SH-SY5Y (cell line): Measurements from ENCODE around the gene TMEM52B.

ENCODE experiments used
- GATA2 ChIP-seq: IDR thresholded peaks from 2 replicates; pipeline ENCODE4 v1.6.1; 2011; ENCODE audit warnings: mild to moderate bottlenecking, low read depth, low read length
- GATA3 ChIP-seq: IDR thresholded peaks from 2 replicates; pipeline ENCODE4 v1.6.1; 2011; ENCODE audit warnings: low read depth, mild to moderate bottlenecking, low read length, moderate library complexity

TMEM52B gene

GRCh38 chr12:10189653-10190052 lies 10.8 kb downstream of the TMEM52B start:
- TF ChIP-seq GATA2 (no peak), GATA3 (no peak)

DNA sequence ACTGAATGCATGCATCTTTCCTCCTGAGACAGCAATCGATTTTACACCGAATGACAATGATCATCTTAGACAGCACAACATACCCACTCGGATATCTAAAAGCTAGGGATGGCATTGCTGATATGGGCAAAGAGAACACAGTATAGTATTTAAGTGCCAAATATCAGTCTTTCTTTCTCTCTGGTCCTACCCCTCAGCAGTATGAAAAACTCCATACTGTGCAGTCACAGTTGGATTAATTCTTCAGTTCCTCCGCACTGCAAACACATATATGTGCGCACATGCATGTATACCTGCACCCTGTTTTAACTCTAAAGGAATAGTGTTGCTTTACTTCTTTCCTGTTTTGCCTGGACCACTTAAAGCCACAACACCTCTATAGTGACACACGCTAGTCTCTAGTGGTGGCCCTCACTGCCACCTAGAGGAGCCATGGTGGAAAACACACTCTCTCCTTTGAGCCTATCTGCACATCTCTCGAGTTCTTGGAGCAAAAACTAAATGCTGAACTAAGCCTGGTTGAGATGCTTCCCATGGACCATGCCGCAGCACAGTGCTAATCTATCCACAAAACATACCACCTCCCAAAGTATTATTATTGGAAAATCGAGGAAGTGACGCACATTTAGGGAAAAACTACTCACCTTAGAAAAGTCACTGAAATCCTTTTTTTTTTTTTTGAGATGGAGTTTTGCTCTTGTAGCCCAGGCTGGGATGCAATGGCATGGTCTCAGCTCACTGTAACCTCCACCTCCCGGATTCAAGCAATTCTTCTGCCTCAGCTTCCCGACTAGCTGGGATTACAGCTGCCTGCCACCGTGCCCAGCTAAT lies 11.9 kb downstream of the TMEM52B start:
- peak; percentile 23; the same call in 1 of the 2 replicates for TF ChIP-seq GATA3
- TF ChIP-seq GATA2 = peak; percentile 74

DNA sequence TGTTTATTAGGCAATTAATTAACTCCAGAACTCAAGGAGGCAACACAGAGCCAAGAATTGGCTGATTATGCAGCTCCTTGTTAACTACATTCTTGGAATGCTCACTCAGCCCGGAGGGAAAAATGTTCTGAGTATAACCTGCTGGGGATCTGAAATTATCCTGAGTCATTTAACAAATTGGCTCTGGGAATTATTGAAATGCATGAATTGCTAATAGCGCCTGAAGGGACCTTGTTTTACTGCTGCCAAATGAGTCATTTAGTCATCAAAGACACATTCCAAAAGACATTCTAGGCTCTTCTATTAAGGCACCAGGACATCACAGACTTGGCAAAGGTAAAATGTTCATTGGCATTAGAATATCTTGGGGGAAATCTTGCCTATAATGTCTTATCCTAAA lies 13.0 kb downstream of the TMEM52B start:
- TF ChIP-seq GATA2 = no peak
- no peak for TF ChIP-seq GATA3

- TF ChIP-seq GATA3 = no peak
- no peak for TF ChIP-seq GATA2
These were observed 15.4 kb downstream of the TMEM52B start for GRCh38 chr12:10194160-10194670.

DNA sequence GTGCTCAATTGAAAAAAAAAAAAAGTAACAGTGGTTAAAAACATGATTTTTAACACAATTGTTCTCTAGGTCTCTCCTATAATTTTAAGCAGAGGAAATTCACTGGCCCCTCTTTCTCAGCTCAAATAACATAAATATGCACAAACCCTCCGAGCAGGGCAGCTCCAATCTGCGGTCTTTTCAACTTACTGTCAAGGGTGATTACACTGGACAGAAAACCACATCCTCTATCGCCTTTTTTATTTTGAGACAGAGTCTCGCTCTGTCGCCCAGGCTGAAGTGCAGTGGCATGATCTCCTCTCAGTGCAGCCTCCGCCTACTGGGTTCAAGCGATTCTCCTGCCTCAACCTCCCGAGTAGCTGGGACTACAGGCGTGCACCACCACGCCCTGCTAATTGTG lies 17.4 kb downstream of the TMEM52B start:
- no peak for TF ChIP-seq GATA3
- TF ChIP-seq GATA2 = no peak

DNA sequence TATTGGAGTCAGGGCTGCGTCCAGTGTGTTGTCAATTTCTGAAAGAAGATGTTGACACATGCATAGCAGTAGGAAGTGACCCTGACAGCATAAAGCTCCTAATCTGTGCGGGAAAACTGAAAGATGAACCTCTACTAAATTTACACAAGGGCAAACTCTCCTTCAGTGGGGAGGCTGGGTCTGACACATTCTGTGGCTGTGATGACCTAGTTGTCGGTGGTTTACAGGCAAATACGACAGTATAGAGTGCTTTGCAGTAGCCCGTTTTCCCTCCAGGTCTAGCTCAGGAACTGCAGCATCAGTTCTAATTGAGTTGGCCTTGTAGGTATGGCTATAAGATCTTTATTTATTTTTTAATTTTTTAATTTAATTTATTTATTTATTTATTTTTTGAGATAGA lies 19.0 kb downstream of the TMEM52B start:
- TF ChIP-seq GATA3 (no peak), GATA2 (no peak)

- TF ChIP-seq GATA3 (no peak), GATA2 (no peak)
These were observed 26.5 kb downstream of the TMEM52B start for GRCh38 chr12:10205220-10205807.

- no peak for TF ChIP-seq GATA3
- no peak for TF ChIP-seq GATA2
These were observed 28.3 kb downstream of the TMEM52B start for GRCh38 chr12:10207136-10207535.

- TF ChIP-seq GATA3 (no peak), GATA2 (no peak)
These were observed 31.4 kb downstream of the TMEM52B start for GRCh38 chr12:10210225-10210624.

DNA sequence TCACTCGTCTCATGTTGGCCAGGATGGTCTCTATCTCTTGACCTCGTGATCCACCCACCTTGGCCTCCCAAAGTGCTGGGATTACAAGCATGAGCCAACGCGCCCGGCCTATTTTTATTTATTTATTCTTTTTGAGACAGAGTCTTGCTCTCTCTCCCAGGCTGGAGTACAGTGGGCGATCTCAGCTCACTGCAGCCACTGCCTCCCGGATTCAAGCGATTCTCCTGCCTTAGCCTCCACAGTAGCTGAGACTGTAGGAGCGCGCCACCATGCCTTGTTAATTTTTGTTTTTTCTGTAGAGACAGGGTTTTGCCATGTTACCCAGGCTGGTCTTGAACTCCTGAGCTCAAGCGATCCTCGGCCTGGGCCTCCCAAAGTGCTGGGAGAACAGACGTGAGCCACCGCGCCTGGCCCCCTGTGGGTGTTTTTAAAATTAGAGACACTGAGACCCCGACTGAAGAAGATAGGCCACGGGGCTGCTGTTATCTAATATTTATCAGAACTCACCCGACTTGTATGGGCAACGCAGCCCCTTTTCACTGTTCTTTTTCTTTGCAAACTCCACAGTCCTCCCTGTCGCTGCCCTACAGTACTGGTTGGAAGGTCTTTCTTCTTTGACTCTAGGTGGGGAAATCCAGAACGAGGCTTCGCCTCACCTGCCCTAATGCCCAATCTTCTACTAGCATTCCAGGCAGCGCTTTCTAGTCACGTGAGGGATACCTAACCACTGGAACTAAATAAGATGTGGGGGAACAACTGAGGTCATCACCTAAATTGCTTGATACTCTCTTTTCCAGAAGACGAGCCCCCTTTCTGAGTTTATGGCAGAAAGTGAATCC lies 32.5 kb downstream of the TMEM52B start:
- TF ChIP-seq GATA2 (no peak), GATA3 (no peak)

DNA sequence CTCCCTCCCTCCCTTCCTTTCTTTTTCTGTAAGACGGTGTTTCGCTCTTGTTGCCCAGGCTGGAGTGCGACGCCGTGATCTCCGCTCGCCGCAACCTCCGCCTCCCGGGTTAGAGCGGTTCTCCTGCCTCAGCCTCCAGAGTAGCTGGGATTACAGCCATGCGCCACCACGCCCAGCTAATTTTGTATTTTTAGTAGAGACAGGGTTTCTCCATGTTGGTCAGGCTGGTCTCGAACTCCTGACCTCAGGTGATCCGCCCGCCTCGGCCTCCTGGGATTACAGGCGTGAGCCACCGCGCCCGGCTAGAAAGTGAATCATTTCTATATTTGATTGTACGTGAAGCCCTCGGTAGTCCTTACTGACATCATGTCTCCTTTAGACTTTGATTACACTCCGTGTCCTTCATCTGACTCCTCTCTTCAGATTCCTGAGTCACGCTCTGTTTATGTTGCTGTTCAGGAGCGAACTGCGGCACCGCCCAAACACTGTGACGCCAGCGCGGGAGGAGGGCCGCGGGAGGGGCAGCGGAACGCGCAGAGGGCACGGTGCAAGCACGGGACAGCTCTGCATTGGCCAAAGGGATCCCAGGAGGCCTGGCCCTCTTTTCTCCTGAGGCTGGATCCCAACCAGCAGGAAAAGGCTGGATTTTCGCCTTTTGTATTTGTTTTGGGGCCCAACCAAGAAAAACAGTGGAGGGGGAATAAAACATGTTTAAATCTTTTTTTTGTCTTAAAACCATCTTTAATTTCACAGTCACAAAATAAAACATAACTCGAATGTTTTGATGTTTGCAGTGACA lies 33.3 kb downstream of the TMEM52B start:
- TF ChIP-seq GATA2 = no peak
- no peak for TF ChIP-seq GATA3

GRCh38 chr12:10212739-10213131 lies 33.9 kb downstream of the TMEM52B start, which contains the start of gene GABARAPL1:
GABARAPL1 (plus strand) TSS chr12:10212877; CDS start chr12:10213130, 253 bp downstream.
- TF ChIP-seq GATA2 = no peak
